ENCODE results near the gene LOXHD1.

DNA sequence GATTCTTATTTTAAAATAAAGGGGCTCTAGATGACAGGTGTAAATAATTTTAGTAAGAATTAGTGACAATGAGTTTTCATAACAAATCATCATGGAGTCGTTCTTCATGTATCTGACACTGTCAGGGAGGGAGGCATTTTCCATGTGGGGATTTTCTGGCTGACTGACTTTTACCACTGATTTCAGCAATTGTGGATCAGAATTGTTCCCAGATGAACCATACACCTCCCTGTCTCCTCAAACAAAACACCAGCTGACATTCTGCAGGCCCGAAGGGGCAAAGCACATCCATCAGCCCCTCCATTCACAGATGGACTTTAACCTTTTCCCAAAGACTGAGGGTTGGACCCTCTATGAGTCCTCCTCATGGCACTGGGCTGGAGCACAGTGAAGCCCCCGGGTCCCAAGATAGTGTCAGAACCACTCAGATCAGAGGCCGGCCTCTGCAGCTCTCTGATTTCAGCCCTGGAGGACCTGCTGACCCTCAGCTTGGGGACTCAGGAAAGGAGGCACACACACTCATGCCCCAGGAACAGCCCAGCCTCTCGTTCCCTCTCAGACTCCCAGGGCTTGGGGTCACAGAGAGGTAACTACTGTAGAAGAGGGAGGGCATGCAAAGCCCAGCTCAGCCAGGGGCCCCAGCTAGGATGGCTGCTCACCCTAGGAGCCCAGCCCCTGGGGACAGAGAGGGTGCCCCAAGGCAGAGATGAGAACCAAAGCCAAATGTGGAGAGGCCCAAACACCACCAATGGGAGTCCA, 43.2 kb upstream of the LOXHD1 start:
- no peak for TF ChIP-seq ZFX (IDR thresholded peaks at IDR 0.05; ENCODE audit: borderline replicate concordance)
- TF ChIP-seq, protein P1, sequence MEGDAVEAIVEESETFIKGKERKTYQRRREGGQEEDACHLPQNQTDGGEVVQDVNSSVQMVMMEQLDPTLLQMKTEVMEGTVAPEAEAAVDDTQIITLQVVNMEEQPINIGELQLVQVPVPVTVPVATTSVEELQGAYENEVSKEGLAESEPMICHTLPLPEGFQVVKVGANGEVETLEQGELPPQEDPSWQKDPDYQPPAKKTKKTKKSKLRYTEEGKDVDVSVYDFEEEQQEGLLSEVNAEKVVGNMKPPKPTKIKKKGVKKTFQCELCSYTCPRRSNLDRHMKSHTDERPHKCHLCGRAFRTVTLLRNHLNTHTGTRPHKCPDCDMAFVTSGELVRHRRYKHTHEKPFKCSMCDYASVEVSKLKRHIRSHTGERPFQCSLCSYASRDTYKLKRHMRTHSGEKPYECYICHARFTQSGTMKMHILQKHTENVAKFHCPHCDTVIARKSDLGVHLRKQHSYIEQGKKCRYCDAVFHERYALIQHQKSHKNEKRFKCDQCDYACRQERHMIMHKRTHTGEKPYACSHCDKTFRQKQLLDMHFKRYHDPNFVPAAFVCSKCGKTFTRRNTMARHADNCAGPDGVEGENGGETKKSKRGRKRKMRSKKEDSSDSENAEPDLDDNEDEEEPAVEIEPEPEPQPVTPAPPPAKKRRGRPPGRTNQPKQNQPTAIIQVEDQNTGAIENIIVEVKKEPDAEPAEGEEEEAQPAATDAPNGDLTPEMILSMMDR (IDR thresholded peaks at IDR 0.05) = no peak
